C4-2B (cell line): ENCODE results near the gene PTPRJ.

ENCODE experiments used
- ZFX ChIP-seq: fragments of 450-650 bp; IDR thresholded peaks from 2 replicates; pipeline ENCODE4 v1.6.1; 2017
- TF ChIP-seq, protein P1 (sequence below): fragments of 450-650 bp; conservative IDR thresholded peaks from 2 replicates; pipeline ENCODE4 v1.5.1; 2017; ENCODE audit warnings: mild to moderate bottlenecking

GRCh38 chr11:48148749-48149148 lies 168.4 kb downstream of the PTPRJ start:
- TF ChIP-seq, protein P1, sequence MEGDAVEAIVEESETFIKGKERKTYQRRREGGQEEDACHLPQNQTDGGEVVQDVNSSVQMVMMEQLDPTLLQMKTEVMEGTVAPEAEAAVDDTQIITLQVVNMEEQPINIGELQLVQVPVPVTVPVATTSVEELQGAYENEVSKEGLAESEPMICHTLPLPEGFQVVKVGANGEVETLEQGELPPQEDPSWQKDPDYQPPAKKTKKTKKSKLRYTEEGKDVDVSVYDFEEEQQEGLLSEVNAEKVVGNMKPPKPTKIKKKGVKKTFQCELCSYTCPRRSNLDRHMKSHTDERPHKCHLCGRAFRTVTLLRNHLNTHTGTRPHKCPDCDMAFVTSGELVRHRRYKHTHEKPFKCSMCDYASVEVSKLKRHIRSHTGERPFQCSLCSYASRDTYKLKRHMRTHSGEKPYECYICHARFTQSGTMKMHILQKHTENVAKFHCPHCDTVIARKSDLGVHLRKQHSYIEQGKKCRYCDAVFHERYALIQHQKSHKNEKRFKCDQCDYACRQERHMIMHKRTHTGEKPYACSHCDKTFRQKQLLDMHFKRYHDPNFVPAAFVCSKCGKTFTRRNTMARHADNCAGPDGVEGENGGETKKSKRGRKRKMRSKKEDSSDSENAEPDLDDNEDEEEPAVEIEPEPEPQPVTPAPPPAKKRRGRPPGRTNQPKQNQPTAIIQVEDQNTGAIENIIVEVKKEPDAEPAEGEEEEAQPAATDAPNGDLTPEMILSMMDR, result no peak
- no peak for TF ChIP-seq ZFX
